DMS53 (cell line): Measurements from ENCODE around the gene CCSER1.
"Not testable (repeated sequence)": the region's sequence is repeated elsewhere in the genome, so short reads cannot be mapped to it uniquely, and the experiment has no call there.

Source experiments
- DNase-seq: peaks from one replicate; lab custom pipeline; 2025; lab: John Stamatoyannopoulos, UW

The CCSER1 gene

DNA sequence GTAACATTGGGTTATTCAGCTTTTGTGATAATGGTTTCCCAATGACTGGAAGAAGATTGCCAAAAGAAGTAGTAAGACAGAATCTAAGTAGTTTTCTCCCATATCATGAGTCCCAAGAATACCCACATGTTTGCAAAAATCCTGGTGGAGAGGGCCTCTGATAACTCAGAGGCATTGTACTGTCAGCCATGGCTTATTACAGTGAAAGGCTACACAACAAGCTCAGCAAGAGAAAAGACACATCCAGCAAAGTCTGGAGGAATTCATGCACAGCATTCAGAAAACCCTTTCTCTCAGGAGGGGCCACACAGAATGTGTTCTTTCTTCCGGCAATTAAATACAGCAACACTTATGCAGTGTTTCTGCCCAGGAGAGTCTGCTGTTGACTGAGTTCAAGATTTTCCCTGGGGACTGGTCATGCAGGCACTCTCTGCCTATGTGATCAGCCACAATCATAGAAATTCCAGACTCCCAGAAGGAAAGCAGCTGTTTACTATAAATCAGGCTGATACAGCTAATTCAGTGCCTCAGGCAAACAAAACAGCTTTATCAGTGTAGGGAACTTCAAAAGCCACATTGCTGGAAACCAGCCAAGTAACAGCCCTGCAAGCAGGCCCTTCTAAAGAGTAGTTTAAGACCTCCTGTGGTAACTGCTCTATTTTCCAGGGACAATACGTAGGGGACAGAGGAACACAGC, 937.1 kb downstream of the CCSER1 start:
- peak; percentile 39 for DNase-seq

DNA sequence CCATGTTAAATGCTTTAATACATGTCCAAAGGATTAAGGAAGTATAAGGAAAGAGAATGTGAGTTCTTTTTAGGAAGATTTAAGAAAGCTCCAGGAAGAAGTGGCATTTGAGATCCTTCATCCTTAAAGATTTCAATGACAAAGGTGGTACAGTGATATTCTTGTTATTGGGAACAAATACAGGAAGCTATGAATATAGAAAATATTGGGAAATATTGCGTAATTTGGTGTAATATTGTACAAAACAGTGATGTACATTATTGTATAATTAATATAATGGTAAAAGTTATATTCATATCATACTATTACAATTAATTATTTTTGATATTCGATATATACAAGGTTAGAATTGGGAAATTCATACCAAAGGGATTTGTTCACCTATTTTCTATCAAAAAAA, 937.9 kb downstream of the CCSER1 start:
- DNase-seq: no peak

DNA sequence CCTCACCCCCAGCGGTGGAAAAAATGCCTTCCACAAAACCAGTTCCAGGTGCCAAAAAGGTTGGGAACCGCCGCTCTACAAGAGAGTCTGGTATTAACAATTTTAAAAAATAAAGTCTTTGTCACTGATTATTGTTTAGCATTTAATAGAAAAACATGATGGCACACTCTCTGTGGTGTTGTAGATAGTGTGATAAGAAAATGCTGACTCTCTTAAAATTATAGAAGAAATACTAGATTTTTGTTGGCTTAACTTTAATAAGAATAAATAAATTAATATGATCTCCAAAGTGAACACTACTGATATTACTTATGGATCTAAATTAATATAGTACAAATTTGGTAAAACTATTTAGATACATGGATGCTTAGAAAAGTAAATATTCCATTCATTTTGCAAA, 943.5 kb downstream of the CCSER1 start:
- DNase-seq: no peak

DNA sequence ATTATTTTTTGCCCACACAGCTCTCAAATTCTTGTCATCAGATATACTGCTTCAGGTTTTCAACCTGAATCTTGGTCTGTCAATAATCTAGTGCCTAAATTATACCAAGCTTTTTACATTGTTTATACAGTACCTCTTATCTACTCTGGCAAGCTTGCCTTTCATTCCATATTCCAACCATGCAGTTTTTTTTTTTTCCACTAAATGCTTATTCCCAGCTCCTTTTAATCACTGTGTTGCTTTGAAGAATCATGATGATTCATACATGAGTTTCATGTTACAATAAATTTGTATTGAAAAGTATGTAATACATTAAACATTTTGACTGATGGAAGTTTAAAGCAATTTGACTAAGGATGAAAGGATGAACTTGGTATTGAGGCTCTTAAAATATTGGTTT, 949.0 kb downstream of the CCSER1 start:
- no peak for DNase-seq

DNA sequence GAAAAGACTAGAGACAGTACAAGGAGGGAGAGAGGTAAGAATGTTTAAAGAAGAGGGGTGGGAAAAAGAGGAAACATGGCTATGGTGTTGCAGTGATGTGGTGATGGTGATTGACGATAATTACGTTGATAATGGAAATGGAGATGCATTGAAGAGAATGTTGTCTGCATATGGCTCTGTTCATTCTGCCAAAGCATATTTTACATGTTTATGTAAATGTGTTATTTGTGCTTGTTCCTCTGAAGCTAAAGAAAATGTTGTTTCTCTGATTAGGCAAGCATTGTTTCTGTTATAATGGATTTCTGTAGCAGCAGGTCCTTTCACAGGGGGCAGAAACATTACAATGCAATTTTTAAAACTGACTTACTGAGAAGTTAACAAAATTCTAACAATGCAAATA, 958.8 kb downstream of the CCSER1 start:
- no peak for DNase-seq

DNA sequence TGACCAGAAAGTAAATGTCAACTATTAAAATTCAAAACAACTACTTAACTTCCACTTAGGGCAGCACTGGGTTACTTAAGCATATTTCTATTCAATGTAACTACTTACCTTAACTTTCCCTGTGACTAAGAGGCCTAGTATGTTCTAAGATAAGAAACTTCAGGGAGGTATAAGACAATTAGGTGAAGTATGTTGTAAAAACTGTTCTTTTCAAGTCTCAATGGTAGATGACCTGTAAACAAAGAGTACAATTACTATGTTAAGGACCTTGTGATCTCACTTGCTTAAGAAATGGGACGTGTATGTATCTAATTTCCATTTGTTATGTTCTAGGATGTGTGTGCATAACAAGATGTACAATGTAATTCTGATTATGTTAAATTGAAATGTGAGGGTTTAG, 960.5 kb downstream of the CCSER1 start:
- DNase-seq: no peak

GRCh38 chr4:91089178-91089577, 962.0 kb downstream of the CCSER1 start:
- no peak for DNase-seq

- peak; percentile 68 for DNase-seq
These were observed 965.3 kb downstream of the CCSER1 start for GRCh38 chr4:91092398-91092980.

- not testable (repeated sequence) for DNase-seq
These were observed 967.0 kb downstream of the CCSER1 start for GRCh38 chr4:91094220-91094619.

- DNase-seq: no peak
These were observed 972.5 kb downstream of the CCSER1 start for GRCh38 chr4:91099666-91100065.

DNA sequence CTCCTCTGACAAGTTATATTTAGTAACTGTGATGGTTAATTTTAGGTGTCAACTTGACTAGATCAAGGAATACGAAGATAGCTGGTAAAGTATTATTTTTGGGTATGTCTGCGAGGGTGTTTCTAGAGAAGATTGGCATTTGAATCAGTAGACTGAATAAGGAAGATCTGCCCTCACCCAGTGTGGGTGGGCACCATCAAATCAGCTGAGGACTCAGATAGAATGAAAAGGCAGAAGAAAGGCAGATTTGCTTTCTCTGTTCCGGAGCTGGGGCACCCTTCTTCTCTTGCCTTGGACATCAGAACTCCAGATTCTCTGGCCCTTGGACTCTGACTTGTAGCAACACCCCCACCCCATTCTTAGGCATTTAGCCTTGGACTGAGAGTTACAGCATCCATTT, 981.6 kb downstream of the CCSER1 start:
- DNase-seq: no peak

DNA sequence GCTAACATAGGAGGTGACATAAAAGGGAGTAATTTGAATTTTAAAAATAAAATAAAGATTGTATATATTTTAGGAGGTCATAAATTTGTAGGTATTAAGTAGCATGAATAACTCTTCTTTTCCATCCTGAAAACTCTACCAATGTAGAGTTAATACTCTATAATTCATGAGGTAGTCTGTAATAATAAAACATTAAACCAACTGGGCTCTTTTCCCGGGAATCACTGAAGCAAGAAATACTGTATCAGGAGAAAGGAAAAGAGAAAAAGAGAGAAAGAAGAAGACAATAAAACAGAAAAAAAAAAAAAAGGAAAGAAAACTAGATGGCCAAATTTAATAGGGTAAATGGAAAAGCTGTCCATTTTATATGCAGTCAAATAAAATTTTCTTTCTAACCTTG, 984.4 kb downstream of the CCSER1 start:
- DNase-seq: no peak

DNA sequence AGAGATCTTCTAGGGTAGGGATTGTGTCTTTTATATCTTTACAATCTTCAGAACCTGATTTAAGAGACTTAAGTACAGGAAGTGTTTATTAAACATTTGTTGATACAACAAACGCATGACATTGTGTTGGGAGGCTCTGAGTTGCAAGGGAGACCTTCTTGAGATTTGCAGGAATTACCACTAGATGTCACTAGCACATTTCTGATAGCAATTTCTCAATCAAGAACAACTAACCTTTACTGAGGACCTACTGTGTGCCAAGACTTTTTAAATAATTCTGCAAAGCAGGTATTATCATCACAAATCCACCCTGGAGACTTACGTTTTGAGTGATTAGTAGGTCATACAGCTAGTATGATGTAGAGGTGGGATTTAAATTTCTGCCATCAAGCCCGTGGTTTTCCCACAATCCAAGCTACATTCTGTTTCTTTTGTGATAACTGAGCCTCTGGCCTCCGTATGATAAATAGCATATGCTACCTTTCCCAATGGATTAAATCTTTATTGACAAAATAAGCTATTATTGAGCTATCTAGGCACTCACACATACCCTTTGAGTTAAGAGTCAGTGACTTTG, 986.0 kb downstream of the CCSER1 start:
- DNase-seq: peak; percentile 55

DNA sequence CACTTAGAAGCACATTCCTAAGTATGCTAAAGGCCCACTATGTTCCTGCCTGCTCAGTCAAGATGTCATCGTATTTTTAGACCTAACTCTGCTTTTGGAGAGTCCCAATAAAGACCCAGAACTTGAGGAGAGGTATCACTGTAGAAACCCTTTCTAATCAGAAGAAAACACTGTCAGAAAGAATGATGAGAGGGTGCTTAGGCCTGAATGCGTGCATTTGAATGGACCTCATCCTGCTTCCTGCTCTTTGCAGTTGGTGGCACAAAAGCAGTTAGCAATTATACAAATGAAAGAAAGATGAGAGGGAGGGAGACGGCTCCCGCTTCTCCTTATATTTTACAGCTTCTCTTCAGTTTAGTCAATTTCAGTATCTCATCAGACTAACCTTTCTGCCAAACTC, 987.2 kb downstream of the CCSER1 start:
- no peak for DNase-seq

DNA sequence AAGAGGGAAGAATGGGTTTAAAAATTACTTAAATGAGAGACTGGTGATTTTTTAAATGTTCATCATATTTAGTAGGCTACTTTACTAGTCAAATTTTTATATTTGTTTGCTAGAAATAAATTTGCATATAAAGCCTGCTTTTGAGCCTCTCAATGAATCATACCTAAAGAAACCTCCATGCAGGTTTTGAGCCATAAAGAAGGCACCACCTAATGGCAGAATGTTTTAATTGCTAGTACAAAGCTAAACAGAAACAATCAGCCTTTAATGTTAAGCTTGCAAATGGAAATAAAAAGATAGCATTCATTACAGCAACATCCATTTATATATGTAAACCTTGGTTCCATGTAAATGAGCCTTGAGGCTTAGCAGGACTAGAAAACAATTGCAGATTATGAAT, 989.7 kb downstream of the CCSER1 start:
- peak; percentile 49 for DNase-seq

DNA sequence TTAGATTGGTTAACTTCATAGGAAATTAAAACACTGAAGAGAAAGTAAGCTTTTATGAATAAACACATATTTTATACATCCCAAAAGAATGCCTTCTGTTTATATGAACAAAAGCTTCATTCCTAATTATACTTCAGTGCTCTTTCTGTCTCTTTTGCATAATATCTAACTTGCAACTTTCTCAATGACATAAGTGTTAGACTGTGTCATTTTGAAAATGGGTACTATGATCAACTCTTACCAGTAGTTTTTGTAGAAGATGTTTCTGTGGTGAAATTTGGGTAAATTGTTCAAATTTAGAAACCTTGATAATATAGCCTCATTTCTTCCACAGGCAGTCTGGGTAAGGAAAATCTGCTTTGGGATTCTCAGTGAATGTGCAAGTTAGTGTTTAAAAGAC, 991.4 kb downstream of the CCSER1 start:
- no peak for DNase-seq

DNA sequence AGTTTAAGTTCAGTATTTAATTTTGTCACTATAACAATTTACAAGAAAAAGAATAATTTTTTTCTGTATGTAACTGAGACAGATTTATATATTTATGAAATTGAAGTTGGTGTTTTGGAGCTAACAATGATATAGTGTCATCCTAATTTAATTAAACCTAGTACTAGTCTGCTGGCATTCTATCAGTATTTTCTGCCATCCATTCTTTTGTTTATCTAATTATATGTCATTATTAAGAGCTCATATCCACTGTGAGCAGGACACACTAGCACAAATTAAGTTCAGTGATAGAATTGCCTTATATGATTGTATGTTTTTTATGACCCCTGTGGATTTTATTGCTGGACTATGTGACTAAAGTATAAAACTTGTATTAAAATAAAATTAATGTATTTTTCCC, 996.5 kb downstream of the CCSER1 start:
- DNase-seq: no peak

- peak; percentile 23 for DNase-seq
These were observed 1000.0 kb downstream of the CCSER1 start for GRCh38 chr4:91127192-91127591.

GRCh38 chr4:91127831-91128230, 1000.6 kb downstream of the CCSER1 start:
- no peak for DNase-seq

- no peak for DNase-seq
These were observed 1001.3 kb downstream of the CCSER1 start for GRCh38 chr4:91128519-91128918.

- no peak for DNase-seq
These were observed 1019.9 kb downstream of the CCSER1 start for GRCh38 chr4:91147067-91147466.

DNA sequence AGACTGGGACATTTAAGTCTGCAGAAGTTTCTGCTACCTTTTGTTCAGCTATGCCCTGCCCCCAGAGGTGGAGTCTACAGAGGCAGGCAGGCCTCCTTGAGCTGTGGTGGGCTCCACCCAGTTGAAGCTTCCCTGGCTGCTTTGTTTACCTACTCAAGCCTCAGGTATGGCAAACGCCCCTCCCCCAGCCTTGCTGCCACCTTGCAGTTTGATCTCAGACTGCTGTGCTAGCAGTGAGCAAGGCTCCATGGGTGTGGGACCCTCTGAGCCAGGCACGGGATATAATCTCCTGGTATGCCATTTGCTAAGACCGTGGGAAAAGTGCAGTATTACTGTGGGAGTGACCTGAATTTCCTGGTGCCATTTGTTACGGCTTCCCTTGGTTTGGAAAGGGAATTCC, 1026.8 kb downstream of the CCSER1 start:
- not testable (repeated sequence) for DNase-seq

- DNase-seq: not testable (repeated sequence)
These were observed 1040.9 kb downstream of the CCSER1 start for GRCh38 chr4:91167864-91168653.
